Astrocyte (in vitro differentiated cells and primary cell): ENCODE results near the gene CNN2. TPM values are rescaled to one million over a fixed set of nuclear protein-coding genes. Genes with fewer than 3 reads are reported as not detected.

ENCODE experiments used
- DNase-seq: peaks from one replicate; pipeline ENCODE4 v3.0.0-alpha.2; 2010; ENCODE audit warnings: low read depth
- FAIRE-seq: peaks from 2 replicates; lab custom pipeline; 2011; peaks lifted over from hg19 to GRCh38; lab: Jason Lieb, UNC
- H2AFZ ChIP-seq: 2 replicates; pipeline ENCODE4 v1.6.0; 2012; ENCODE audit warnings: low read depth, low read length, inconsistent platforms
- H3K27ac ChIP-seq: 2 replicates; pipeline ENCODE4 v1.5.1; 2011; ENCODE audit warnings: low read depth, low read length, inconsistent platforms
- H3K27me3 ChIP-seq: 2 replicates; pipeline ENCODE4 v1.6.0; 2011; ENCODE audit warnings: low read length, inconsistent platforms; ENCODE audit not compliant: insufficient read depth
- H3K36me3 ChIP-seq: 2 replicates; pipeline ENCODE4 v1.5.1; 2011; ENCODE audit warnings: low read length, inconsistent platforms; ENCODE audit not compliant: insufficient read depth
- H3K4me1 ChIP-seq: 2 replicates; pipeline ENCODE4 v1.5.1; 2011; ENCODE audit warnings: low read length, inconsistent platforms; ENCODE audit not compliant: insufficient read depth
- H3K4me2 ChIP-seq: 2 replicates; pipeline ENCODE4 v1.6.0; 2012; ENCODE audit warnings: low read length, inconsistent platforms
- H3K4me3 ChIP-seq: 2 replicates; pipeline ENCODE4 v1.5.1; 2011; ENCODE audit warnings: low read depth, mild to moderate bottlenecking, low read length, inconsistent platforms; ENCODE audit not compliant: insufficient read depth
- H3K79me2 ChIP-seq: 2 replicates; pipeline ENCODE4 v1.6.0; 2012; ENCODE audit warnings: mild to moderate bottlenecking, low read length, inconsistent platforms; ENCODE audit not compliant: insufficient read depth
- H3K9ac ChIP-seq: 2 replicates; pipeline ENCODE4 v1.6.0; 2012; ENCODE audit warnings: mild to moderate bottlenecking, low read length, inconsistent platforms
- H3K9me3 ChIP-seq: 2 replicates; pipeline ENCODE4 v1.5.1; 2012; ENCODE audit warnings: low read depth, mild to moderate bottlenecking, low read length, inconsistent platforms; ENCODE audit not compliant: insufficient read depth
- H4K20me1 ChIP-seq: 2 replicates; pipeline ENCODE4 v1.6.0; 2012; ENCODE audit warnings: low read length, inconsistent platforms; ENCODE audit not compliant: insufficient read depth
- H3K27ac Mint-ChIP-seq: one replicate; pipeline ENCODE4 v1.8.0; 2021; ENCODE audit warnings: mild to moderate bottlenecking, mixed read lengths; ENCODE audit not compliant: unreplicated experiment
- H3K27me3 Mint-ChIP-seq: one replicate; pipeline ENCODE4 v1.8.0; 2021; ENCODE audit warnings: low read depth, mixed read lengths; ENCODE audit not compliant: unreplicated experiment
- H3K36me3 Mint-ChIP-seq: one replicate; pipeline ENCODE4 v1.8.0; 2021; ENCODE audit warnings: low read depth, mixed read lengths; ENCODE audit not compliant: unreplicated experiment
- H3K4me1 Mint-ChIP-seq: one replicate; pipeline ENCODE4 v1.8.0; 2021; ENCODE audit warnings: low read depth, mixed read lengths; ENCODE audit not compliant: unreplicated experiment
- H3K4me3 Mint-ChIP-seq: one replicate; pipeline ENCODE4 v1.8.0; 2021; ENCODE audit warnings: mild to moderate bottlenecking, moderate library complexity, mixed read lengths; ENCODE audit not compliant: unreplicated experiment
- H3K9me3 Mint-ChIP-seq: one replicate; pipeline ENCODE4 v1.8.0; 2021; ENCODE audit warnings: mild to moderate bottlenecking, mixed read lengths; ENCODE audit not compliant: unreplicated experiment
- EZH2 ChIP-seq: IDR thresholded peaks from 2 replicates; pipeline ENCODE4 v1.6.1; 2012; ENCODE audit warnings: mild to moderate bottlenecking, low read length, inconsistent platforms; ENCODE audit not compliant: insufficient read depth
- total RNA-seq: library from RNA; stranded (reverse); gene quantifications from 2 replicates; pipeline ENCODE4 v1.2.1, GENCODE V29; 2021
- TF ChIP-seq, protein P1 (sequence below): IDR thresholded peaks from 2 replicates; pipeline ENCODE4 v1.5.1; 2011; ENCODE audit warnings: low read depth, mild to moderate bottlenecking, inconsistent platforms, low read length, moderate library complexity; ENCODE audit not compliant: insufficient read depth

Gene CNN2
- total RNA-seq, 1 donor from 2014 or later: 819 TPM

DNA sequence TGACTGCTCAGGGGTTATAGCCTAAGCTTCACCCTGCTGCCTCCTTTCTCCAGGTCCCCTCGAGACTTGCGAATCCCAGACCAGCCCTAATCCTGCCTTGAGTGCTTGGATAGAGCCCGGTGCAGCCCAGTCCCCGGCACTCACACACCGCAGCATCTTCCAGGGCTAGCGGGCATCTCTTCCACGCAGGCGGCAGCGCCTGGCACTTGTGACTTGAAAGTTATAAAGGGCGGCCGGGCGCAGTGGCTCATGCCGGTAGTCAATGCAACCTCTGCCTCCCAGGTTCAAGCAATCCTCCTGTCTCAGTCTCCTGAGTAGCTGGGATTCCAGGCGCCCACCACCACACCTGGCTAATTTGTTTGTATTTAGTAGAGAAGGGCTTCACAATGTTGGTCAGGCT is 40.3 kb upstream of the CNN2 start:
- H4K20me1 ChIP-seq: peaks cover 23% of the 10 kb centered on the region
- no peaks in the 10 kb centered on the region for H3K27me3 Mint-ChIP-seq
- TF ChIP-seq, protein P1, sequence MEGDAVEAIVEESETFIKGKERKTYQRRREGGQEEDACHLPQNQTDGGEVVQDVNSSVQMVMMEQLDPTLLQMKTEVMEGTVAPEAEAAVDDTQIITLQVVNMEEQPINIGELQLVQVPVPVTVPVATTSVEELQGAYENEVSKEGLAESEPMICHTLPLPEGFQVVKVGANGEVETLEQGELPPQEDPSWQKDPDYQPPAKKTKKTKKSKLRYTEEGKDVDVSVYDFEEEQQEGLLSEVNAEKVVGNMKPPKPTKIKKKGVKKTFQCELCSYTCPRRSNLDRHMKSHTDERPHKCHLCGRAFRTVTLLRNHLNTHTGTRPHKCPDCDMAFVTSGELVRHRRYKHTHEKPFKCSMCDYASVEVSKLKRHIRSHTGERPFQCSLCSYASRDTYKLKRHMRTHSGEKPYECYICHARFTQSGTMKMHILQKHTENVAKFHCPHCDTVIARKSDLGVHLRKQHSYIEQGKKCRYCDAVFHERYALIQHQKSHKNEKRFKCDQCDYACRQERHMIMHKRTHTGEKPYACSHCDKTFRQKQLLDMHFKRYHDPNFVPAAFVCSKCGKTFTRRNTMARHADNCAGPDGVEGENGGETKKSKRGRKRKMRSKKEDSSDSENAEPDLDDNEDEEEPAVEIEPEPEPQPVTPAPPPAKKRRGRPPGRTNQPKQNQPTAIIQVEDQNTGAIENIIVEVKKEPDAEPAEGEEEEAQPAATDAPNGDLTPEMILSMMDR: no peak
- no peak for TF ChIP-seq EZH2
- no peaks in the 10 kb centered on the region for H3K27me3 ChIP-seq
- no peak overlapping the region for H3K4me2 ChIP-seq
- H3K36me3 ChIP-seq: no peaks in the 10 kb centered on the region
- FAIRE-seq: no peak
- no peak overlapping the region for H3K27ac ChIP-seq
- H3K4me1 Mint-ChIP-seq: peaks cover 4% of the 10 kb centered on the region
- no peaks in the 10 kb centered on the region for H3K9me3 ChIP-seq
- no peaks in the 10 kb centered on the region for H3K9me3 Mint-ChIP-seq
- no peak overlapping the region for H3K9ac ChIP-seq
- H3K4me3 Mint-ChIP-seq: peak overlapping the region; percentile 91
- no peak overlapping the region for H3K4me3 ChIP-seq
- no peak overlapping the region for H3K27ac Mint-ChIP-seq
- H3K79me2 ChIP-seq: peaks cover 15% of the 10 kb centered on the region
- peaks cover 3% of the 10 kb centered on the region for H3K36me3 Mint-ChIP-seq
- no peak for DNase-seq
- H3K4me1 ChIP-seq: peaks cover 14% of the 10 kb centered on the region
- H2AFZ ChIP-seq: no peak overlapping the region

DNA sequence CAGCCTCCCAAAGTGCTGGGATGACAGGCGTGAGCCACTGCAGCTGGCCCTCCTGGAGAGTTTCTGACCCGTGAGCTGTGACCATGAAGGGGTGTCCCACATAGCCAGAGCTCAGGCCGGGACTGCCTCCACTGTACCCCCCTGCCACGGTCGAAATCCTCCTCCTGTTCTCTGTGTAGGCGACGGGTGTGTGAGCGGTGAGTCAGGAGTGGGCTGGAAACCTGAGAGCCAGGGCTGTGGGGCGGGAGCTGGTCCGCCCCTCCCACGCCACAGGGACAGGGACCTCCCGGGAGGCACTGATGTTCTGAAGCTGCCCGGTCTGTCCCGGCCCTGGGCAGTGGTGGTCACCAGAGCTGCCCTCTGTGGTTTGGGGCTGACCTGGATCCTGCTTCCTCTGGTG is 38.3 kb upstream of the CNN2 start:
- peaks cover 4% of the 10 kb centered on the region for H3K4me1 Mint-ChIP-seq
- no peak overlapping the region for H3K4me3 ChIP-seq
- no peak overlapping the region for H2AFZ ChIP-seq
- H3K36me3 Mint-ChIP-seq: peaks cover 3% of the 10 kb centered on the region
- H3K9ac ChIP-seq: no peak overlapping the region
- TF ChIP-seq, protein P1: no peak
- TF ChIP-seq EZH2: no peak
- peaks cover 23% of the 10 kb centered on the region for H4K20me1 ChIP-seq
- no peaks in the 10 kb centered on the region for H3K36me3 ChIP-seq
- no peaks in the 10 kb centered on the region for H3K27me3 Mint-ChIP-seq
- H3K27me3 ChIP-seq: no peaks in the 10 kb centered on the region
- peaks cover 15% of the 10 kb centered on the region for H3K79me2 ChIP-seq
- H3K27ac ChIP-seq: no peak overlapping the region
- FAIRE-seq (no peak), DNase-seq (no peak)
- H3K9me3 Mint-ChIP-seq: no peaks in the 10 kb centered on the region
- H3K4me3 Mint-ChIP-seq: no peak overlapping the region
- no peak overlapping the region for H3K27ac Mint-ChIP-seq
- no peaks in the 10 kb centered on the region for H3K9me3 ChIP-seq
- H3K4me1 ChIP-seq: peaks cover 14% of the 10 kb centered on the region
- no peak overlapping the region for H3K4me2 ChIP-seq

DNA sequence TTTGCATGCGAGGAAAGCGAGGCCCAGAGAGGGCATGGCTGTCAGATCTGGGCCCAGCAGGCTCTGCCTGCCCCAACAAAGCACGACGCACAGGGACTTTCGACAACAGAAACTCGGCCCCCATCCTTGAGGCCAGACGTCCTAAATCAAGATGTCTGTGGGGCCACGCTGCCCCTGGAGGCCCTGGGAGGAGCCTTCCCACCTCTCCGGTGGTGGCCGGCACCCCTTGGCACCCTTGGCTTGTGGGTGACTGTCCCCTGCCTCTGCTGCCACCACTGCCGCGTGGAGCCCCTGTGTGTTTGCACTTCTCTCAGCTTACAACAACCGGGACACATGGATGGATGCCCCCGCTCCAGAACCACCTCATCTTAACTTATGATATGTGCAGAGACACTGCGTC is 37.9 kb upstream of the CNN2 start:
- H3K4me1 Mint-ChIP-seq: peaks cover 4% of the 10 kb centered on the region
- H3K27me3 Mint-ChIP-seq: no peaks in the 10 kb centered on the region
- Histone ChIP-seq H3K27ac (no peak overlapping the region), H3K79me2 (peaks cover 15% of the 10 kb centered on the region), H3K4me2 (no peak overlapping the region), H3K27me3 (no peaks in the 10 kb centered on the region), H3K4me3 (no peak overlapping the region), H3K9me3 (no peaks in the 10 kb centered on the region), H3K36me3 (no peaks in the 10 kb centered on the region), H4K20me1 (peaks cover 27% of the 10 kb centered on the region), H3K4me1 (peaks cover 14% of the 10 kb centered on the region), H2AFZ (no peak overlapping the region), H3K9ac (no peak overlapping the region)
- H3K36me3 Mint-ChIP-seq: peaks cover 3% of the 10 kb centered on the region
- no peak overlapping the region for H3K4me3 Mint-ChIP-seq
- H3K27ac Mint-ChIP-seq: no peak overlapping the region
- TF ChIP-seq, protein P1: no peak
- H3K9me3 Mint-ChIP-seq: no peaks in the 10 kb centered on the region
- FAIRE-seq (no peak), DNase-seq (no peak)
